NOMO-1 (cell line): ENCODE results near the gene DPH6.
"Not testable (repeated sequence)": the region's sequence is repeated elsewhere in the genome, so short reads cannot be mapped to it uniquely, and the experiment has no call there.

ENCODE experiments used
- DNase-seq, 2 experiments: peaks; one replicate each; lab custom pipeline; 2025; ENCODE audit not compliant: unreplicated experiment in 2 of 2; lab: John Stamatoyannopoulos, UW

Gene DPH6

GRCh38 chr15:35351059-35351458 is 194.9 kb downstream of the DPH6 start:
- DNase-seq = no peak

GRCh38 chr15:35349916-35350315 is 196.0 kb downstream of the DPH6 start:
- no peak for DNase-seq

DNA sequence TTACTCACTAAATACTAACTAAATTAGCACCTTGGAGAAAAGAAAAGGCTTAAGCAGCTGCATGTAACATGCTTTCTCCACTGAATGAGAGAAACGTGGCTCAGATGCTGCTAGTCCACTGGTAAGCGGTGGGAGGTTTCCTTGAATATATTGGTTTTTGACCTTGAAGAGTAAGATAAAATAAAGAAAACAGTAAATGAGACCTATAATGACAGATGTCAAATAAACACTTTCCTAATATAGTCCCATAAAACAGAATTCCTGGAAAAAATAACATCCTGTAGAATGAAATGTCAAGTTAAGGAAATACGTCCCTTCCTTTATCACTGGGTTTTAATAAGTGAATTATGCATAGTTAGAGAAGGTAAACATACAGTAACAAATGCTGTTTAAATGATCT is 215.0 kb downstream of the DPH6 start:
- DNase-seq = no peak

DNA sequence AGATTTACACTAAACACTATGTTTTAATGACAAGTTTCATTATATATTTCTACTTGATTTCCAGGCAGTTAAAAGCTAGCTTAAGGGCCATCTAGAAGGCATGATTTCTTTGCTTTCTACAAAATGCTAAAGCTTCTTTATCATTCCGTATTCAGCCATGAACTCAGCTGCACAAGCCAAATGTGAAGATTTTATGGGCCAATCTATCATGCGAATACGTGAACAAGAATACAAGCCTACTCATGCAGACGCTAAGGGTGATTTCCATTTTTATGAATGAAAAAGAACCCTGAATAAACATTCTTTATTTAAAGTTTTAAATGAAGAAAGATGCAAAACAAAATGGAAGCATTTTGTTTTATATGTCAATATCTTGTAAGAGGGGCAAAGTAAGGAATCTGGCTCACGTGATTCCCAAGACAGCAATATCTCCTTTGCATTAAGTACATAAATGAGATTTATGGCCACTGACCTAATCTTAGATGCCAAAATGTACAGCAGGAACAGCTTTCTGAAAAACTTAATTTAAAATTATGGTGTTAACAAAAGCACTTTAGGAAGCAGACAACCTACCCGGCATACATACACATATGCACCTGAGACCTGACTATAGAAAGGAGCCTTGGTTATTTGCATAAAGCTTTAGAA is 215.8 kb downstream of the DPH6 start:
- no peak for DNase-seq

DNA sequence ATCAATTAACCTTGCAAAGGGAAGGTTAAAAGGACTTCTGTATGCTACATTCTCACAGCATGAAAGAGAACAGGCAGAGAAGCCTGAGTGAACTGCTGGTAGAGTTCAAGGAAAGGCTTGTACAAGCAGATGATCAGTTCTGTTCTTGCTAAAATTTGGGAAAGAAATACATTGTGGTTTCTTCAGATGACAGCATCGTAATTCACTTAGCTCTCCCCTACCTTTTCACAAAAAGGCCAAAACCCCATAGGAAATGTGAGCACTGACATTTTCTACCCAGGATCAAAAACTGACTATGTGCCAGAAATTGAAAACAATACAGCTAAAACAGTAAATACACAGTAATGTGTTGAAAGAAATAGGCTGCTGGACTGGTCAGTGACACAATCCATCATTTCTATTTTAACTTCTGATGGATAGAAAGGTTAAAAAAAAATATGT is 216.4 kb downstream of the DPH6 start:
- no peak for DNase-seq

- not testable (repeated sequence) for DNase-seq
Measured at GRCh38 chr15:35328836-35329235, 217.1 kb downstream of the DPH6 start.

GRCh38 chr15:35327789-35328188 is 218.2 kb downstream of the DPH6 start:
- no peak for DNase-seq

GRCh38 chr15:35325374-35325941 is 220.5 kb downstream of the DPH6 start:
- no peak for DNase-seq

DNA sequence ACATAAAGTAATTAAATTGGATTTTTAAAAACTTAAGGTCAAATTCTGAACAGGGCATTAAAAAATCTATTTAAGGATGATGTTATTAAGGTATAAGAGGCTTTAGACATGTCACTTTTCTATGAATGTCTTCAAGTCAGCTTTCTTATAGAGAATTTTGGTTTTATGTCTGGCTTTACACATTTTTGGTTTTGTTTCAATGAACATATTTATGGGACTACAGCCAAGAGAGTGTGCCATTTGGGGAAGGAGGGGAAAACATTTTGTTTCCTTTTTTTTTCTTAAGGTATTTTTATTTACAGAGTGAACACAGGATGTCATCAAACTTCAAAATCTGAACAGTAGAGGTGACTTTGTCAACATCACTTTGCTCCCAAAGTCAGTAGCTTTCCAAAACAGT is 222.8 kb downstream of the DPH6 start:
- no peak for DNase-seq

DNA sequence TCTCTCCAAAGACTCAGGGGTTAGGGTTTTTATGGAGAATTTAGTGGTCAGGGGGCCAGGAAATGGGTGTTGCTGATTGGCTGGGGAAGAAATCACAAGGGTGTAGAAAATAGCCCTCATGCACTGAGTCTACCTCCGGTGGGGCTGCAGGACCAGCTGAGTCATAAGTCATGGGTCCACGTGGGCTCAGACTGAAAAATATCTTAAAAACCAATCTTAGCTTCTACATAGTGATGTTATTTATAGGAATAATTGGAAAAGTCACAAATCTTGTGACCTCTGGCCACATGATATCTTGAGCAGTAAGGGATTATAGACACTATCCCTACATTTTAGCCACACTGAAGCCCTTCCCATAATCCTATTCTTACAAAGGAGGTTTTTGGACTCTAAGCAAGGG is 224.0 kb downstream of the DPH6 start:
- no peak for DNase-seq

GRCh38 chr15:35320911-35321310 is 225.1 kb downstream of the DPH6 start:
- DNase-seq = no peak
